Endothelial cell of umbilical vein (primary cell): ENCODE results near the gene MLIP. TPM values are rescaled to one million over a fixed set of nuclear protein-coding genes. Genes with fewer than 3 reads are reported as not detected.

Experiments
- BruUV-seq: library from RNA; stranded (reverse); fragments of 400-500 nt; replicated peaks from 2 replicates; lab custom pipeline; 2021; lab: Mats Ljungman, UMichigan
- CTCF ChIA-PET: fragments of 300-600, 350-600 bp; sonication (Branson Sonifier 250); formaldehyde crosslinking; loops from one replicate; lab custom pipeline; 2021; ENCODE audit warnings: antibody characterized with exemption, inconsistent platforms; lab: Charles Lee
- POLR2A ChIA-PET: fragments of 300-600, 350-600 bp; sonication (Branson Sonifier 250); formaldehyde crosslinking; loops from one replicate; lab custom pipeline; 2021; ENCODE audit warnings: antibody characterized with exemption, inconsistent platforms; lab: Charles Lee
- DNase-seq: peaks from one replicate; pipeline ENCODE4 v3.0.0-alpha.2; 2011; ENCODE audit warnings: low read depth, low spot score
- FAIRE-seq: peaks from 2 replicates; lab custom pipeline; 2011; peaks lifted over from hg19 to GRCh38; lab: Jason Lieb, UNC
- H2AFZ ChIP-seq: 2 replicates; pipeline ENCODE4 v1.6.0; 2012; ENCODE audit warnings: low read depth, low read length, control low read depth, inconsistent platforms
- H3K27ac ChIP-seq: 2 replicates; pipeline ENCODE4 v1.5.1; 2011; ENCODE audit warnings: low read depth, mild to moderate bottlenecking, control low read depth, low read length, moderate library complexity; ENCODE audit not compliant: insufficient read depth
- H3K27me3 ChIP-seq, 2 experiments: 2 replicates each; pipeline versions ENCODE4 v1.6.0 to v1.6.1; 2011; ENCODE audit warnings: low read length in 2 of 2, mixed read lengths in 1 of 2; ENCODE audit not compliant: control insufficient read depth in 2 of 2, insufficient read depth in 2 of 2
- H3K36me3 ChIP-seq, 2 experiments: 2 replicates in 1 of 2; 3 replicates in 1 of 2; pipeline ENCODE4 v1.5.1; 2011; ENCODE audit warnings: low read length in 2 of 2, mild to moderate bottlenecking in 1 of 2, moderate library complexity in 1 of 2; ENCODE audit not compliant: control insufficient read depth in 2 of 2, insufficient read depth in 2 of 2; ENCODE audit errors: extremely low read depth in 1 of 2
- H3K4me1 ChIP-seq: 3 replicates; pipeline ENCODE4 v1.5.1; 2011; ENCODE audit warnings: mild to moderate bottlenecking, low read length; ENCODE audit not compliant: control insufficient read depth, insufficient read depth; ENCODE audit errors: extremely low read depth
- H3K4me2 ChIP-seq: 2 replicates; pipeline ENCODE4 v1.6.1; 2011; ENCODE audit warnings: low read length, control low read depth, mixed read lengths; ENCODE audit not compliant: insufficient read depth
- H3K4me3 ChIP-seq, 3 experiments: fragments of 200-600 bp in 1 of 3; sonication (generic), shearing (Covaris generic) in 1 of 3; replicated peaks in 1 of 3; 2 replicates each; pipeline ENCODE4 v1.5.1; 2011 to 2016; ENCODE audit warnings: control low read depth in 3 of 3, low read length in 3 of 3, mild to moderate bottlenecking in 2 of 3, inconsistent platforms in 1 of 3, low read depth in 1 of 3, moderate library complexity in 1 of 3; ENCODE audit not compliant: insufficient read depth in 1 of 3
- H3K79me2 ChIP-seq: 2 replicates; pipeline ENCODE4 v1.6.0; 2012; ENCODE audit warnings: low read length, inconsistent platforms; ENCODE audit not compliant: control insufficient read depth, insufficient read depth
- H3K9ac ChIP-seq: replicated peaks from 2 replicates; pipeline ENCODE3; 2011; ENCODE audit warnings: low read length, control low read depth; ENCODE audit not compliant: insufficient read depth; ENCODE audit errors: extremely low read depth
- H3K9me1 ChIP-seq: replicated peaks from 3 replicates; pipeline ENCODE4 v1.6.0; 2011; ENCODE audit warnings: mild to moderate bottlenecking, low read length; ENCODE audit not compliant: control insufficient read depth, insufficient read depth; ENCODE audit errors: extremely low read depth
- H3K9me3 ChIP-seq: replicated peaks from 2 replicates; pipeline ENCODE4 v1.5.1; 2012; ENCODE audit warnings: low read length, inconsistent platforms; ENCODE audit not compliant: control insufficient read depth, insufficient read depth
- H4K20me1 ChIP-seq: replicated peaks from 2 replicates; pipeline ENCODE3; 2011; ENCODE audit warnings: mild to moderate bottlenecking, low read length; ENCODE audit not compliant: control insufficient read depth, insufficient read depth; ENCODE audit errors: extremely low read depth
- CTCF ChIP-seq, 2 donors: IDR thresholded peaks; 1 replicate in 1 of 2; 2 replicates in 1 of 2; pipeline ENCODE4 v1.5.1; 2011; ENCODE audit warnings: low read length in 2 of 2, mild to moderate bottlenecking in 2 of 2, moderate library complexity in 2 of 2, control low read depth in 1 of 2, inconsistent platforms in 1 of 2, low read depth in 1 of 2; ENCODE audit not compliant: insufficient read depth in 1 of 2; ENCODE audit errors: extremely low read depth in 1 of 2
- EZH2 ChIP-seq: IDR thresholded peaks from 2 replicates; pipeline ENCODE4 v1.6.1; 2012; ENCODE audit warnings: borderline replicate concordance, low read depth, mild to moderate bottlenecking, moderate library complexity, low read length, inconsistent platforms; ENCODE audit not compliant: severe bottlenecking
- FOS ChIP-seq: IDR thresholded peaks from 2 replicates; pipeline ENCODE4 v1.6.1; 2011; ENCODE audit warnings: mild to moderate bottlenecking, low read length, moderate library complexity, borderline replicate concordance; ENCODE audit not compliant: insufficient read depth
- GATA2 ChIP-seq: IDR thresholded peaks from 2 replicates; pipeline ENCODE4 v1.7.0; 2011; ENCODE audit warnings: low read depth, mild to moderate bottlenecking, moderate library complexity, mixed read lengths, low read length; ENCODE audit not compliant: insufficient read length, insufficient read depth
- JUN ChIP-seq: IDR thresholded peaks from 2 replicates; pipeline ENCODE4 v1.6.1; 2011; ENCODE audit warnings: borderline replicate concordance, low read depth; ENCODE audit not compliant: insufficient read length, insufficient read depth
- MYC ChIP-seq: IDR thresholded peaks from one replicate; pipeline ENCODE4 v1.6.1; 2011; ENCODE audit warnings: mild to moderate bottlenecking, low read depth, low read length
- POLR2A ChIP-seq: IDR thresholded peaks from 2 replicates; pipeline ENCODE4 v1.6.1; 2012; ENCODE audit warnings: low read depth, mild to moderate bottlenecking, control low read depth, low read length
- POLR2AphosphoS5 ChIP-seq: IDR thresholded peaks from 2 replicates; pipeline ENCODE4 v1.6.1; 2012; ENCODE audit warnings: low read depth, mild to moderate bottlenecking, control low read depth, low read length, moderate library complexity; ENCODE audit not compliant: insufficient read depth
- dilution Hi-C: fragments of 300-500 bp; cut with MboI; formaldehyde crosslinking; loops from one replicate; pipeline ENCODE4 v1.15.0; 2019; ENCODE audit warnings: low sequenced_read_pairs; ENCODE audit not compliant: extremely low pct_ligation_motif_present
- intact Hi-C: fragments of 100-400 bp; cut with micrococcal nuclease; formaldehyde crosslinking; loops from one replicate; pipeline ENCODE4 v1.10.0; 2022
- polyA plus RNA-seq, 4 experiments: library from polyadenylated mRNA; depleted of rRNA in 3 of 4; stranded (reverse) in 3 of 4; unstranded in 1 of 4; fragments of >200 nt; gene quantifications; 2 replicates each; pipeline versions ENCODE4 v1.2.1 to v1.2.3, GENCODE V29; 2011 to 2012; ENCODE audit warnings: missing spikeins in 1 of 4
- total RNA-seq: library from RNA; stranded (reverse); gene quantifications from 2 replicates; pipeline ENCODE4 v1.2.3, GENCODE V29; 2021

Gene MLIP
- total and polyA plus RNA-seq, 2 donors (not counting 3 experiments of a cell fraction or from before 2014, with no cell fraction given), result 4.1 to 11.6 TPM

- H3K79me2 ChIP-seq, result no peaks in the 10 kb centered on the region
- dilution Hi-C loops (no loop called here), intact Hi-C loops (no loop called here)
- DNase-seq (no peak), FAIRE-seq (no peak)
- POLR2A ChIA-PET, result no interaction called here
- H3K27me3 ChIP-seq, result no peaks in the 10 kb centered on the region
- CTCF ChIA-PET, result interaction anchor here (1.0 to 2.0 kb wide), 2 partner anchors 12 to 20 kb away, joined by 3 to 6 read pairs; no protein-coding TSS in a partner anchor
- no peaks in the 10 kb centered on the region for H3K9me1 ChIP-seq
- no TSS peak for BruUV-seq
- H3K9me3 ChIP-seq, result no peaks in the 10 kb centered on the region
- H3K4me1 ChIP-seq, result peaks cover 3% of the 10 kb centered on the region
- H3K9ac ChIP-seq, result no peak overlapping the region
- H3K4me2 ChIP-seq, result no peak overlapping the region
- no peak overlapping the region for H3K4me3 ChIP-seq
- no peak for TF ChIP-seq POLR2AphosphoS5
- no peak for TF ChIP-seq MYC
- no peak for TF ChIP-seq POLR2A
- no peak for TF ChIP-seq GATA2
- no peak for TF ChIP-seq FOS
- no peaks in the 10 kb centered on the region for H3K36me3 ChIP-seq
- no peak overlapping the region for H3K27ac ChIP-seq
- H2AFZ ChIP-seq, result no peak overlapping the region
- no peaks in the 10 kb centered on the region for H4K20me1 ChIP-seq
Measured at GRCh38 chr6:54132587-54132986, 21.3 kb downstream of the MLIP start.

GRCh38 chr6:54133186-54133585 lies 21.9 kb downstream of the MLIP start:
- Histone ChIP-seq H3K27me3 (no peaks in the 10 kb centered on the region), H3K9ac (no peak overlapping the region), H3K9me1 (no peaks in the 10 kb centered on the region), H3K79me2 (no peaks in the 10 kb centered on the region), H3K4me1 (peaks cover 3% of the 10 kb centered on the region), H3K27ac (no peak overlapping the region), H3K4me2 (no peak overlapping the region), H3K4me3 (no peak overlapping the region), H3K36me3 (no peaks in the 10 kb centered on the region), H2AFZ (no peak overlapping the region), H3K9me3 (no peaks in the 10 kb centered on the region), H4K20me1 (no peaks in the 10 kb centered on the region)
- TF ChIP-seq FOS (no peak), CTCF (IDR thresholded peaks at IDR 0.05; ENCODE audit: extremely low read depth in 1 of 2, insufficient read depth in 1 of 2, low read depth in 1 of 2, low read length in 2 of 2) (no peak), MYC (no peak), POLR2A (no peak), POLR2AphosphoS5 (no peak), EZH2 (no peak), JUN (no peak)
- BruUV-seq, result no TSS peak
- FAIRE-seq, result no peak
- DNase-seq, result no peak
- ChIA-PET CTCF (interaction anchor here (2.0 kb wide), 1 partner anchor 21 kb away, joined by 6 read pairs; no protein-coding TSS in a partner anchor), POLR2A (no interaction called here)
- intact Hi-C loops (no loop called here), dilution Hi-C loops (no loop called here)
